Pancreas (tissue), 10 donors: ENCODE data around the gene LCN2. TPM values are rescaled to one million over a fixed set of nuclear protein-coding genes. Genes with fewer than 3 reads are reported as not detected.

Experiments used
- ATAC-seq, 4 donors: fragments of 200-7000 bp; cut with Tn5 transposase; one replicate each; pipeline versions ENCODE4 v1.8.0 to v1.9.1; 2020; ENCODE audit warnings: mild to moderate bottlenecking in 4 of 4, moderate library complexity in 4 of 4
- DNase-seq, 6 donors: peaks; one replicate each; pipeline ENCODE4 v3.0.0-alpha.2; 2020
- FAIRE-seq: peaks from 2 replicates; lab custom pipeline; 2012; peaks lifted over from hg19 to GRCh38; lab: Jason Lieb, UNC
- H3K27ac ChIP-seq, 4 donors: fragments of 200-600 bp; sonication (generic); 1 replicate in 3 of 4; 2 replicates in 1 of 4; pipeline versions ENCODE4 v1.5.0 to v1.8.0; 2020
- H3K27me3 ChIP-seq, 4 donors: fragments of 200-600 bp; one replicate each; pipeline ENCODE4 v1.8.0; 2021
- H3K36me3 ChIP-seq, 3 donors: fragments of 200-600 bp; sonication (generic) in 1 of 3; one replicate each; pipeline versions ENCODE4 v1.5.0 to v1.8.0; 2020 to 2021
- H3K4me1 ChIP-seq, 3 donors: fragments of 200-600 bp; one replicate each; pipeline ENCODE4 v1.8.0; 2021
- H3K4me3 ChIP-seq, 4 donors: fragments of 200-600 bp; sonication (generic) in 2 of 4; one replicate each; pipeline versions ENCODE4 v1.5.0 to v1.8.0; 2020 to 2021
- H3K9me3 ChIP-seq, 4 donors: fragments of 200-600 bp; one replicate each; pipeline ENCODE4 v1.8.0; 2021
- WGBS, 2 donors: extraction: QIAGEN DNeasy Blood & Tissue Kit; methylation state at CpG; one replicate each; pipeline ENCODE4 v1.1.7; 2013; 5-methylcytosine and 5-hydroxymethylcytosine counted together
- intact Hi-C, 3 donors: fragments of 100-400 bp; cut with DNase I; formaldehyde crosslinking; loops; one replicate each; pipeline versions ENCODE4 v1.11.1 to v1.14.2; 2022
- polyA plus RNA-seq, 2 donors: library from polyadenylated mRNA; stranded (reverse); fragments of 200-250 nt; gene quantifications; one replicate each; pipeline ENCODE4 v1.2.3, GENCODE V29; 2013
- total RNA-seq, 6 donors: library from RNA; stranded (reverse); fragmentation: NEBNext Ultra II Directional in 4 of 6; extraction: Animal tissue kit (Norgen Biotek cat#: 25700) in 4 of 6; gene quantifications; one replicate each; pipeline versions ENCODE4 v1.2.1 to v1.2.4, GENCODE V29; 2021 to 2023
- TF ChIP-seq, protein P1 (sequence below), 4 donors: fragments of 200-600 bp; sonication (generic) in 3 of 4; IDR thresholded peaks; one replicate each; pipeline versions ENCODE4 v1.5.0 to v1.8.0; 2021; ENCODE audit warnings: antibody characterized with exemption in 4 of 4
- donor health status: healthy with polysubstance abuse.
- donor health status: DM: no; HTN: no; CAD: no; lungs with moderate emphysema.
- donor health status: DM: no; HTN: no; CAD: no.
- donor health status: control.
- donor health status: control.
- donor health status: Bipolar disorder and iron deficiency.
- donor health status: DM: yes; HTN: yes; CAD: no.
- donor health status: DM: no; HTN: no; CAD: no.
- donor health status: DM: no; HTN: no; CAD: no.
- donor health status: DM: yes; HTN: yes; CAD: no.

LCN2 gene
- total and polyA plus RNA-seq, 8 donors, result 6.3 to 158 (median 49.5) TPM

DNA sequence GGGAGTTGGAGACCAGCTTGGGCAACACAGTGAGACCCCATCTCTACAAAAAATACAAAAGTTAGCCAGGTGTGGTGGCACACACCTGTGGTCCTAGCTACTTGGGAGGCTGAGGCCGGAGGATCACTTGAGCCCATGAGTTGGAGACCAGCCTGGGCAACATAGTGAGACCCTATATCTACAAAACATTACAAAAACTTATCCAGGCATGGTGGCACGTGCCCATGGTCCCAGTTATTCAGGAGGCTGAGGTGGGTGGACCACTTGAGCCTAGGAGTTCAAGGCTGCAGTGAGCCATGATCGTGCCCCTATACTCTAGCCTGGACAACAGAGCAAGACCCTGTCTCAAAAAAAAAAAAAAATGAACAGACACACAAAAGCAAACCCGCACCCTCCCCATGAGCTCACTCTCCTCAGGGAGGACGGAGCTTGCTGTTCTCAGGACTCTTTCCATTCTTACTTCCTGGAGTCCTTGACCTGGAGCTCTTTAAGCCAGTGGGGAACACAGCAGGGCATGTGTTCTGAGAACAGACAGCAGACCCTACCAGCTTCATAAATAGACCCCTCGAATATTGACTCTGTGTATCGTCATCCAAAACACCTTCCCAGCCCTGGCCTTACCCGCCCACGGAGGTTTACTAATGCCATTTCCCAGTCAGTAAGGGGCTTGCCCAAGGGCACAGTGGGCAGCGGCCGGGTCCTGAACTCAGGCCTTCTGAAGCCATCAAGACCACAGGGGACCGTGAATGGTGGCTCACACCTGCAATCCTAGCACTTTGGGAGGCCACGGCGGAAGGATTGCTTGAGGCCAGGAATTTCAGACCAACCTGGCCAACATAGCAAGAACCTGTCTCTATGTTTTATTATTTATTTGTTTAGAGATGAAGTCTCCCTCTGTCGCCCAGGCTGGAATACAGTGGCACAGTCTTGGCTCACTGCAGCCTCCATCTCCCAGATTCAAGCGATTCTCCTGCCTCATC is 32.9 kb upstream of the LCN2 start:
- ATAC-seq (no peak), DNase-seq (peak in 4 of 6 donors; percentile 19 to 62 (median 30)), FAIRE-seq (no peak)
- Histone ChIP-seq H3K4me3 (no peak overlapping the region), H3K27ac (peak overlapping the region in 2 of 4 donors; percentile 92), H3K4me1 (peaks cover 3 to 24% (median 15%) of the 10 kb centered on the region in 3 donors), H3K9me3 (no peaks in the 10 kb centered on the region), H3K36me3 (no peaks in the 10 kb centered on the region), H3K27me3 (no peaks in the 10 kb centered on the region)
- TF ChIP-seq, protein P1, sequence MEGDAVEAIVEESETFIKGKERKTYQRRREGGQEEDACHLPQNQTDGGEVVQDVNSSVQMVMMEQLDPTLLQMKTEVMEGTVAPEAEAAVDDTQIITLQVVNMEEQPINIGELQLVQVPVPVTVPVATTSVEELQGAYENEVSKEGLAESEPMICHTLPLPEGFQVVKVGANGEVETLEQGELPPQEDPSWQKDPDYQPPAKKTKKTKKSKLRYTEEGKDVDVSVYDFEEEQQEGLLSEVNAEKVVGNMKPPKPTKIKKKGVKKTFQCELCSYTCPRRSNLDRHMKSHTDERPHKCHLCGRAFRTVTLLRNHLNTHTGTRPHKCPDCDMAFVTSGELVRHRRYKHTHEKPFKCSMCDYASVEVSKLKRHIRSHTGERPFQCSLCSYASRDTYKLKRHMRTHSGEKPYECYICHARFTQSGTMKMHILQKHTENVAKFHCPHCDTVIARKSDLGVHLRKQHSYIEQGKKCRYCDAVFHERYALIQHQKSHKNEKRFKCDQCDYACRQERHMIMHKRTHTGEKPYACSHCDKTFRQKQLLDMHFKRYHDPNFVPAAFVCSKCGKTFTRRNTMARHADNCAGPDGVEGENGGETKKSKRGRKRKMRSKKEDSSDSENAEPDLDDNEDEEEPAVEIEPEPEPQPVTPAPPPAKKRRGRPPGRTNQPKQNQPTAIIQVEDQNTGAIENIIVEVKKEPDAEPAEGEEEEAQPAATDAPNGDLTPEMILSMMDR (IDR thresholded peaks at IDR 0.05), result no peak
- intact Hi-C loops, result loop anchor here in 2 of 3 donors (5.0 kb wide), 1 partner anchor 174 kb away; no protein-coding TSS in a partner anchor
- WGBS, 2 donors, result 84 to 86% methylated on average over 16 of the region's 16 CpGs

DNA sequence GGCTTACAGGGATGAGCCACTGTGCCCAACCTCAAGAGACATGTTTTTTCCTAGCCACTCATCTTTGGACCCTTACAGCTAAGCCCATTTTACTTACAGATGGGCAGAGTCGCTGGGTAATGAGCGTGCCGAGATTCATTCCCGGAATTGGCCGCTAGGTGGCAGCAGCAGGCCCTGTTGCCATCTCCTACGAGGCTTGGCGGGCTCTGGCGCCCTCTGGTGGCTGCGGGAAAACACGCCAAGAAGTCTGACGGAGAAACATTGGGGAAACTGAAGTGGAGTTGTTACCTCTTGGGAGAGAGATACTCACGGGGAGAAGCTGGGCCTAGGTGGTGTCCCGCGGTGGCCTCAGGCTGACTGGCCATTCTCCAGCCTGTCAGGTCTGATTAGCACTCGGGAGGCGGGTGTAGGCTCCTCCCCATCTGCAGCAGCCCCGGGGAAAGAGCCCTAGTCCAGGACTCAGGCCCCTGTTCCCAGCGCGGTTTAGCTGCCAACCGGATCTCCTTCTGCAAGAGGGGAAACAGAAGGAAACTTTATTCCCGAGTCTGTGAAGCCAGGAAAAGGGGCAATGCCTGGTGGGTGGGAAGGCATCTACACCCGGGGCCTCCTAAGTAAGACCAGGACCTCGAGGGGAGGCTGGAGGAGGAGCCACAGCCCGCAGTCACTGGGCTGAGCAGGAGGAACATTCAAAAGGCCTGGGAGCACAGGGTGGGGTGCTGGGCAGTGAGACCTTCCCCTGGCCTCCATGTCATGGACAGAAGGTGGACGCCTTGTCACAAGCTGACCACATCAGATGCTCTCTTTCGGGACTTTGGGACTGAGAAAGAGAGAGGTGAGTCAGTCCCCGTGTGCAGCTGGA is 31.4 kb upstream of the LCN2 start:
- no peak overlapping the region for H3K27ac ChIP-seq
- FAIRE-seq, result no peak
- TF ChIP-seq, protein P1 (IDR thresholded peaks at IDR 0.05), result peak; percentile 100

DNA sequence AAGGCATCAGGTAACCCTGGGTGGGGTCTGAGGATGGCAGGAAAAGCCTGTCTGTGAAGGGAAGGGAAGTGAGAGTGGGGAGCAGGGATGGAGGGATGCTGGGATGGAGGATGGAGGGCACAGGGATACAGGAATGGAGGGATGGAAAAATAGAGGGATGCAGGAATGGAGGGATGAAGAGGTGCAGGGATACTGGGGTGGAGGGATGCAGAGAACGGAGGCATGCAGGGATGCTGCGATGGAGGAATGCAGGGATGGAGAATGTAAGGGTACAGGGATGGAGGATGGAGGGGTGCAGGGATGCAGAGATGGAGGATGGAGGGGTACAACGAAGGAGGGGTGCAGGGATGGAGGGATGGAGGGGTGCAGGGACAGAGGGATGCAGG is 30.8 kb upstream of the LCN2 start:
- 36 to 48% methylated on average over 3 of the region's 3 CpGs for WGBS, 2 donors
- TF ChIP-seq, protein P1 (IDR thresholded peaks at IDR 0.05), result no peak
- peaks cover 0 to 19% (median 12%) of the 10 kb centered on the region in 3 donors for H3K36me3 ChIP-seq
- H3K9me3 ChIP-seq, result no peaks in the 10 kb centered on the region
- H3K27me3 ChIP-seq, result no peaks in the 10 kb centered on the region
- intact Hi-C loops, result loop anchor here in 2 of 3 donors (5.0 kb wide), 1 partner anchor 176 kb away; no protein-coding TSS in a partner anchor
- no peak overlapping the region for H3K4me3 ChIP-seq
- no peak overlapping the region for H3K27ac ChIP-seq
- ATAC-seq, result no peak
- H3K4me1 ChIP-seq, result peaks cover 3 to 24% (median 15%) of the 10 kb centered on the region in 3 donors
- DNase-seq, result peak in 2 of 6 donors; percentile 8 to 16
- no peak for FAIRE-seq

More for the DNA sequence above, 31.4 kb upstream of the LCN2 start:
- Histone ChIP-seq H3K36me3 (peaks cover 0 to 13% (median 6%) of the 10 kb centered on the region in 3 donors), H3K9me3 (no peaks in the 10 kb centered on the region), H3K4me3 (no peak overlapping the region), H3K4me1 (peaks cover 3 to 24% (median 15%) of the 10 kb centered on the region in 3 donors), H3K27me3 (no peaks in the 10 kb centered on the region)
- peak; percentile 88 to 100 (median 96) for DNase-seq
- ATAC-seq, result peak; percentile 46 to 74 (median 68)
- 17 to 20% methylated on average over 27 of the region's 27 CpGs for WGBS, 2 donors
- intact Hi-C loops, result loop anchor here in 2 of 3 donors (5.0 kb wide), 1 partner anchor 176 kb away; no protein-coding TSS in a partner anchor

DNA sequence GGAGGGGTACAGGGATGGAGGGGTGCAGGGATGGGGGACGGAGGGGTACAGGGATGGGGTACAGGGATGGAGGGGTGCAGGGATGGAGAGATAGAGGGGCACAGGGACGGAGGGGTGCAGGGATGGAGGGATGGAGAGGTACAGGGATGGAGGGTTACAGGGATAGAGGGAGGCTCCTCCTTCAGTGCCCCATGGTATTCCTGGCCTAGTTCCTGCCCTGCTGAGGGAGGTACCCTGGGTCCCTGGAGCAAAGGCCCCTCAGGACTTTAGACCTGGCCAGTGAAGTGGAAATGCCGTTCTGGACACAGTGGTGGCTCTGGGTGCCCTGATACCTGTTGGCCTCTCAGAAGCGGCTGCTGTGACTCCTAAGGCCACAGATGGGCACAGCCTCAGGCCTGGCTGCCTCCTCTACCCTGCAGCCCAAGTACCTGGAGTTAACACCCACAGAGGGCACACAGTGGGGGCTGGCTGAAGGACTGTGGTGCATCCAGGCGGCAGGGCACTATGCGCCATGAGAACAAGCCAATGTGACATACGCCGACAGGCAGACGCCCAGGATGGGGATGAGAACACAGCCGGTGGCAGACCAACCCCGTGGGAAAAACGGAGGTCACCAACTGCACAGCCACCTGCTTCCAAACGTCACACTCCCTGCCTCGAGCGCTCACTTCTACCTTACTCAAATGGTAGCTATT is 30.1 kb upstream of the LCN2 start:
- no peak for FAIRE-seq
- TF ChIP-seq, protein P1 (IDR thresholded peaks at IDR 0.05), result no peak
- peak; percentile 67 to 91 (median 84) for DNase-seq
- ATAC-seq, result peak; percentile 31 to 56 (median 47)
- H3K9me3 ChIP-seq, result no peaks in the 10 kb centered on the region
- no peaks in the 10 kb centered on the region for H3K27me3 ChIP-seq
- peak overlapping the region; percentile 59 to 82 (median 78) for H3K27ac ChIP-seq
- 24 to 31% methylated on average over 15 of the region's 15 CpGs for WGBS, 2 donors
- intact Hi-C loops, result loop anchor here in 2 of 3 donors (5.0 kb wide), 1 partner anchor 177 kb away; no protein-coding TSS in a partner anchor
- H3K4me3 ChIP-seq, result no peak overlapping the region
- peaks cover 0 to 25% (median 12%) of the 10 kb centered on the region in 3 donors for H3K36me3 ChIP-seq
- peaks cover 3 to 24% (median 15%) of the 10 kb centered on the region in 3 donors for H3K4me1 ChIP-seq
